ENCODE data around the gene BCO1. TPM values are rescaled to one million over a fixed set of nuclear protein-coding genes. Genes with fewer than 3 reads are reported as not detected.

Gene BCO1
- total and polyA plus RNA-seq, 7 donors = 0.83 to 6.2 (median 3.0) TPM; not detected in 1

GRCh38 chr16:81327447-81328196 lies 89.1 kb downstream of the BCO1 start:
- 43 to 76% methylated on average over 8 of the region's 8 CpGs for WGBS, 2 donors
- Histone ChIP-seq H3K27ac (peak overlapping the region in 2 of 4 donors; percentile 14 to 39), H3K4me1 (peaks cover 0 to 43% (median 32%) of the 10 kb centered on the region in 4 donors), H3K27me3 (no peaks in the 10 kb centered on the region), H3K36me3 (no peaks in the 10 kb centered on the region), H3K4me3 (no peak overlapping the region), H3K9me3 (no peaks in the 10 kb centered on the region)
- no peak for DNase-seq
- TF ChIP-seq, protein P1, sequence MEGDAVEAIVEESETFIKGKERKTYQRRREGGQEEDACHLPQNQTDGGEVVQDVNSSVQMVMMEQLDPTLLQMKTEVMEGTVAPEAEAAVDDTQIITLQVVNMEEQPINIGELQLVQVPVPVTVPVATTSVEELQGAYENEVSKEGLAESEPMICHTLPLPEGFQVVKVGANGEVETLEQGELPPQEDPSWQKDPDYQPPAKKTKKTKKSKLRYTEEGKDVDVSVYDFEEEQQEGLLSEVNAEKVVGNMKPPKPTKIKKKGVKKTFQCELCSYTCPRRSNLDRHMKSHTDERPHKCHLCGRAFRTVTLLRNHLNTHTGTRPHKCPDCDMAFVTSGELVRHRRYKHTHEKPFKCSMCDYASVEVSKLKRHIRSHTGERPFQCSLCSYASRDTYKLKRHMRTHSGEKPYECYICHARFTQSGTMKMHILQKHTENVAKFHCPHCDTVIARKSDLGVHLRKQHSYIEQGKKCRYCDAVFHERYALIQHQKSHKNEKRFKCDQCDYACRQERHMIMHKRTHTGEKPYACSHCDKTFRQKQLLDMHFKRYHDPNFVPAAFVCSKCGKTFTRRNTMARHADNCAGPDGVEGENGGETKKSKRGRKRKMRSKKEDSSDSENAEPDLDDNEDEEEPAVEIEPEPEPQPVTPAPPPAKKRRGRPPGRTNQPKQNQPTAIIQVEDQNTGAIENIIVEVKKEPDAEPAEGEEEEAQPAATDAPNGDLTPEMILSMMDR (IDR thresholded peaks at IDR 0.05) = no peak
- intact Hi-C loops (cut with DNase I) = no loop called here

GRCh38 chr16:81329947-81330346 lies 91.5 kb downstream of the BCO1 start:
- Histone ChIP-seq H3K36me3 (no peaks in the 10 kb centered on the region), H3K4me1 (peaks cover 0 to 36% (median 28%) of the 10 kb centered on the region in 4 donors), H3K9me3 (no peaks in the 10 kb centered on the region), H3K4me3 (no peak overlapping the region), H3K27ac (no peak overlapping the region), H3K27me3 (no peaks in the 10 kb centered on the region)
- 87 to 93% methylated on average over 5 of the region's 5 CpGs for WGBS, 2 donors
- no peak for DNase-seq
- intact Hi-C loops (cut with DNase I) = no loop called here
- TF ChIP-seq EP300 (IDR thresholded peaks at IDR 0.05) (no peak), POLR2AphosphoS5 (IDR thresholded peaks at IDR 0.05) (no peak)

- TF ChIP-seq EP300 (IDR thresholded peaks at IDR 0.05) (no peak), POLR2AphosphoS5 (IDR thresholded peaks at IDR 0.05) (no peak), POLR2A (IDR thresholded peaks at IDR 0.05) (no peak)
- TF ChIP-seq, protein P1 (IDR thresholded peaks at IDR 0.05) = no peak
- Histone ChIP-seq H3K9me3 (no peaks in the 10 kb centered on the region), H3K36me3 (no peaks in the 10 kb centered on the region), H3K4me1 (peaks cover 0 to 20% (median 15%) of the 10 kb centered on the region in 4 donors), H3K27ac (no peak overlapping the region), H3K4me3 (no peak overlapping the region), H3K27me3 (no peaks in the 10 kb centered on the region)
- WGBS, 2 donors = 96 to 98% methylated on average over 3 of the region's 3 CpGs
- no peak for DNase-seq
- intact Hi-C loops (cut with DNase I) = no loop called here
These were observed 94.9 kb downstream of the BCO1 start for GRCh38 chr16:81333356-81333755.

DNA sequence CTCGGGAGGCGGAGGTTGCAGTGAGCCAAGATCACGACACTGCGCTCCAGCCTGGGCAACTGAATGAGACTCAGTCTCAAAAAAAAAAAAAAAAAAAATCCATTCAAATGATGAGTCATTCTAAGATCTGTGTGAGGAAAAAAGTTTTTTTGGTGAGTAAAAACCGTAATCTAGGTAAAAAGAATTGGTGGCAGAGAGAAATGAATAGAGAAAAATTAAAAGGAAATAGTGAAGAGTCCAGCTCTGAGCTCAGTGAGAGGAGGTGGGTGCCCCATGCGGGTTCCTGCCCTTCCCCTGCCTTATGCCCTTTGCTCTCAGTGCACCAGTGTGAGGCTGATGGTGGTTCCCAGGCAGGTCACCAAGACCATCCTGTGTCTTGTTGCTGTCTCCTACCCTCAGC lies 97.2 kb downstream of the BCO1 start:
- Histone ChIP-seq H3K9me3 (no peaks in the 10 kb centered on the region), H3K4me1 (no peaks in the 10 kb centered on the region), H3K27ac (no peak overlapping the region), H3K36me3 (no peaks in the 10 kb centered on the region), H3K27me3 (no peaks in the 10 kb centered on the region), H3K4me3 (no peak overlapping the region)
- TF ChIP-seq POLR2AphosphoS5 (IDR thresholded peaks at IDR 0.05) (no peak), EP300 (IDR thresholded peaks at IDR 0.05) (no peak), POLR2A (IDR thresholded peaks at IDR 0.05) (no peak)
- TF ChIP-seq, protein P1 (IDR thresholded peaks at IDR 0.05) = no peak
- intact Hi-C loops (cut with DNase I) = no loop called here
- DNase-seq = no peak
- 90 to 93% methylated on average over 6 of the region's 6 CpGs for WGBS, 2 donors

DNA sequence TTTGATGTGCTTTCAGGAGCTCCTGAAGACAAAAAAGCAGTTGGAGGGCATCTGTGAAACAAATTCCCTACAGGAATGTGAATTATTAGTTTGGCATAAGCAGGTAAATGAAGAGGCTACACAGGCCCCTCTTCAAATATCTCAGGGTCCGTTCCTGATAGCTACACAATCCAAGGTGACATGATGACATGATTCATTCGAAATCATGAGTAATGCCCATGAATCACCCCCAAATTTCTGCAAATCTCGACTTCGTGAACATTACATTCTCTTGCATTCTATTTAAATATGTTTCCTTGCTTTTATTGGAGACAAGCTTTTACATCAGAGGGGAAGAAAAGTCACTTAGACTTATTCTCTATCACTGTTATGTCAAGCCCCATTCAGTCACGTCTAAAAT lies 98.6 kb downstream of the BCO1 start:
- no peaks in the 10 kb centered on the region for H3K4me1 ChIP-seq
- H3K27ac ChIP-seq = no peak overlapping the region
- H3K4me3 ChIP-seq = no peak overlapping the region
- DNase-seq = no peak
- no peaks in the 10 kb centered on the region for H3K9me3 ChIP-seq
- WGBS, 2 donors = 94 to 96% methylated on average over 5 of the region's 5 CpGs
- no peaks in the 10 kb centered on the region for H3K27me3 ChIP-seq
- H3K36me3 ChIP-seq = no peaks in the 10 kb centered on the region
- no peak for TF ChIP-seq POLR2A (IDR thresholded peaks at IDR 0.05)
- TF ChIP-seq, protein P1 (IDR thresholded peaks at IDR 0.05) = no peak
- TF ChIP-seq POLR2AphosphoS5 (IDR thresholded peaks at IDR 0.05) = no peak
- TF ChIP-seq EP300 (IDR thresholded peaks at IDR 0.05) = no peak
- intact Hi-C loops (cut with DNase I) = no loop called here

Other genes with a start within 250 kb of the BCO1 start
- 10 to 100 TPM; 35.2 to 54.6 (median 45.7) TPM for gene CMC2, start 231.8 kb upstream of the BCO1 start, total RNA-seq
- gene CMC2, start 231.8 kb upstream of the BCO1 start, polyA plus RNA-seq = 100 to 1,000 TPM; 107 to 136 (median 124) TPM
- 1 to 10 TPM; 3.8 to 5.3 (median 4.2) TPM for gene CENPN, start 231.5 kb upstream of the BCO1 start, total RNA-seq
- 10 to 100 TPM in 2 of 3 donors, 1 to 10 TPM in 1; 5.4 to 12.1 (median 10.4) TPM for gene CENPN, start 231.5 kb upstream of the BCO1 start, polyA plus RNA-seq
- gene ATMIN, start 202.8 kb upstream of the BCO1 start, total RNA-seq = 10 to 100 TPM; 26.3 to 31.9 (median 28.4) TPM
- 10 to 100 TPM; 14.1 to 18.6 (median 16.0) TPM for gene ATMIN, start 202.8 kb upstream of the BCO1 start, polyA plus RNA-seq
- 1 to 10 TPM in 1 of 4 donors, under 1 TPM in 1, not detected in 2; 0.27 to 1.1 TPM for gene C16orf46, start 161.5 kb upstream of the BCO1 start, total RNA-seq
- gene C16orf46, start 161.5 kb upstream of the BCO1 start, polyA plus RNA-seq = 1 to 10 TPM in 1 of 3 donors, not detected in 2; 1.1 TPM
- 10 to 100 TPM; 18.3 to 27.8 (median 23.6) TPM for gene GCSH, start 142.3 kb upstream of the BCO1 start, total RNA-seq
- gene GCSH, start 142.3 kb upstream of the BCO1 start, polyA plus RNA-seq = 10 to 100 TPM; 16.8 to 19.0 (median 18.3) TPM
- 10 to 100 TPM in 3 of 4 donors, 1 to 10 TPM in 1; 9.1 to 14.7 (median 13.4) TPM for gene GAN, start 76.3 kb downstream of the BCO1 start, total RNA-seq
- gene GAN, start 76.3 kb downstream of the BCO1 start, polyA plus RNA-seq = 1 to 10 TPM; 1.2 to 2.8 (median 2.5) TPM
- 10 to 100 TPM; 11.0 to 30.3 (median 15.9) TPM for gene CMIP, start 206.1 kb downstream of the BCO1 start, total RNA-seq
- gene CMIP, start 206.1 kb downstream of the BCO1 start, polyA plus RNA-seq = 10 to 100 TPM; 20.4 to 60.3 (median 40.7) TPM

Data from sigmoid colon (tissue), 7 donors.